Mucosa of descending colon (tissue), 3 donors: Measurements from ENCODE around the gene ZNF804B. TPM values are rescaled to one million over a fixed set of nuclear protein-coding genes. Genes with fewer than 3 reads are reported as not detected.
A peak's percentile ranks its signal among the peaks of the same experiment; 100 is the strongest.

Source experiments
- ATAC-seq: fragments of 200-7000 bp; cut with Tn5 transposase; one replicate; pipeline ENCODE4 v1.9.1; 2020; ENCODE audit warnings: mild to moderate bottlenecking, moderate library complexity
- DNase-seq, 3 donors: peaks; one replicate each; pipeline ENCODE4 v3.0.0-alpha.2; 2020
- H3K36me3 ChIP-seq: fragments of 200-600 bp; one replicate; pipeline ENCODE4 v1.8.0; 2021; ENCODE audit warnings: low read depth, mild to moderate bottlenecking
- H3K4me1 ChIP-seq: fragments of 200-600 bp; one replicate; pipeline ENCODE4 v1.8.0; 2021; ENCODE audit warnings: low read depth, mild to moderate bottlenecking
- H3K4me3 ChIP-seq: fragments of 200-600 bp; one replicate; pipeline ENCODE4 v1.8.0; 2021; ENCODE audit warnings: mild to moderate bottlenecking
- H3K9me3 ChIP-seq: fragments of 200-600 bp; one replicate; pipeline ENCODE4 v1.8.0; 2021; ENCODE audit warnings: mild to moderate bottlenecking
- CTCF ChIP-seq: fragments of 200-600 bp; IDR thresholded peaks from one replicate; pipeline ENCODE4 v1.8.0; 2022; ENCODE audit warnings: antibody characterized with exemption, mild to moderate bottlenecking
- intact Hi-C, 2 donors: fragments of 100-400 bp; cut with DNase I in 1 of 2; cut with micrococcal nuclease in 1 of 2; formaldehyde crosslinking; loops; one replicate each; pipeline versions ENCODE4 v1.11.0 to v1.11.1; 2022; cut with DNase I, micrococcal nuclease
- total RNA-seq, 3 donors: library from RNA; stranded (reverse); fragmentation: NEBNext Ultra II Directional in 2 of 3; extraction: Animal tissue kit (Norgen Biotek cat#: 25700) in 2 of 3; gene quantifications; one replicate each; pipeline versions ENCODE4 v1.2.1 to v1.2.4, GENCODE V29; 2021 to 2023
- donor health status: DM: no; HTN: no; CAD: no; lungs with moderate emphysema.
- donor health status: DM: no; HTN: no; CAD: no.
- donor health status: DM: no; HTN: yes; CAD: no.

The ZNF804B gene
- total RNA-seq, 3 donors from 2014 or later = 0.06 TPM; not detected in 2

- Histone ChIP-seq H3K36me3 (no peaks in the 10 kb centered on the region), H3K4me1 (no peaks in the 10 kb centered on the region), H3K4me3 (no peak overlapping the region), H3K9me3 (no peaks in the 10 kb centered on the region)
- no peak for TF ChIP-seq CTCF
- intact Hi-C loops = no loop called here
- no peak for DNase-seq
- ATAC-seq = no peak
These were observed 499.6 kb downstream of the ZNF804B start for GRCh38 chr7:89259085-89259484.

- ATAC-seq = no peak
- no peak for DNase-seq
These were observed 504.6 kb downstream of the ZNF804B start for GRCh38 chr7:89264126-89264525.

GRCh38 chr7:89265631-89266030 is 506.1 kb downstream of the ZNF804B start:
- TF ChIP-seq CTCF = no peak
- Histone ChIP-seq H3K4me3 (no peak overlapping the region), H3K36me3 (no peaks in the 10 kb centered on the region), H3K9me3 (no peaks in the 10 kb centered on the region), H3K4me1 (no peaks in the 10 kb centered on the region)
- no peak for ATAC-seq
- DNase-seq = peak in 1 of 3 donors; percentile 2
- intact Hi-C loops = no loop called here

More at GRCh38 chr7:89264126-89264525, 504.6 kb downstream of the ZNF804B start:
- Histone ChIP-seq H3K9me3 (no peaks in the 10 kb centered on the region), H3K36me3 (no peaks in the 10 kb centered on the region), H3K4me1 (no peaks in the 10 kb centered on the region), H3K4me3 (no peak overlapping the region)
- intact Hi-C loops = no loop called here
- TF ChIP-seq CTCF = no peak

- Histone ChIP-seq H3K9me3 (peaks cover 8% of the 10 kb centered on the region), H3K36me3 (no peaks in the 10 kb centered on the region), H3K4me1 (no peaks in the 10 kb centered on the region), H3K4me3 (no peak overlapping the region)
- intact Hi-C loops = no loop called here
- TF ChIP-seq CTCF = no peak
- no peak for ATAC-seq
- no peak for DNase-seq
These were observed 523.8 kb downstream of the ZNF804B start for GRCh38 chr7:89283302-89283701.

GRCh38 chr7:89308535-89308934 is 549.0 kb downstream of the ZNF804B start:
- Histone ChIP-seq H3K4me3 (no peak overlapping the region), H3K36me3 (no peaks in the 10 kb centered on the region), H3K9me3 (no peaks in the 10 kb centered on the region), H3K4me1 (no peaks in the 10 kb centered on the region)
- no peak for TF ChIP-seq CTCF
- no peak for DNase-seq
- no peak for ATAC-seq
- intact Hi-C loops = no loop called here

- peaks cover under 1% of the 10 kb centered on the region for H3K9me3 ChIP-seq
- no peak overlapping the region for H3K4me3 ChIP-seq
- H3K4me1 ChIP-seq = no peaks in the 10 kb centered on the region
- ATAC-seq (no peak), DNase-seq (no peak)
- H3K36me3 ChIP-seq = no peaks in the 10 kb centered on the region
- no peak for TF ChIP-seq CTCF
- intact Hi-C loops = no loop called here
These were observed 552.4 kb downstream of the ZNF804B start for GRCh38 chr7:89311886-89312285.
